Kidney epithelial cell (primary cell): ENCODE measurements around the gene PIGT. TPM values are rescaled to one million over a fixed set of nuclear protein-coding genes. Genes with fewer than 3 reads are reported as not detected.

Experiments
- DNase-seq: peaks from one replicate; pipeline ENCODE4 v3.0.0-alpha.2; 2010; ENCODE audit warnings: low read depth
- H3K27me3 ChIP-seq: 2 replicates; pipeline ENCODE4 v1.6.0; 2011; ENCODE audit warnings: low read length; ENCODE audit not compliant: control insufficient read depth, insufficient read depth
- H3K36me3 ChIP-seq: 2 replicates; pipeline ENCODE4 v1.5.1; 2011; ENCODE audit warnings: low read length; ENCODE audit not compliant: control insufficient read depth, insufficient read depth
- H3K4me3 ChIP-seq: 2 replicates; pipeline ENCODE4 v1.5.1; 2011; ENCODE audit warnings: low read depth, mild to moderate bottlenecking, control low read depth, low read length
- total RNA-seq: library from RNA; depleted of rRNA; stranded (reverse); fragments of >200 nt; gene quantifications from 2 replicates; pipeline ENCODE4 v1.2.3, GENCODE V29; 2015
- TF ChIP-seq, protein P1 (sequence below): IDR thresholded peaks from 2 replicates; pipeline ENCODE4 v1.5.1; 2011; ENCODE audit warnings: mild to moderate bottlenecking, moderate library complexity, low read length, control low read depth, inconsistent platforms; ENCODE audit not compliant: insufficient read depth, poor library complexity, severe bottlenecking

The PIGT gene
- total RNA-seq, 1 donor from 2014 or later, result 69.8 TPM

DNA sequence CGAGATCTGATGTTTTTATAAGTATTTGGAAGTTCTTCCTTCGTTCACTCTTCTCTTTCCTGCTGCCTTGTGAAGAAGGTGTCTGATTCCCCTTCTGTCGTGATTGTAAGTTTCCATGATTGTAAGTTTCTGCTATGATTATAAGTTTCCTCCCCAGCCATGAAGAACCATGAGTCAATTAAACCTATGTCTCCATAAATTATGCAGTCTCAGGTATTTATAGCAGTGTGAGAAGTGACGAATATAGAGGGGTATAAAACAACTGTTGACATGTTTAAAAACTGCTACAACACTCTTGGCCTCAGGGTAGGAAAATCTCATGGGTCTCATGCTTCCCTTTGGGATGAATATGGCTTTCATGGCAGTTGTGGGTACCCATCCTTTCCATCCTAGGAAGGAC is 47.8 kb downstream of the PIGT start:
- Histone ChIP-seq H3K36me3 (no peaks in the 10 kb centered on the region), H3K4me3 (no peak overlapping the region), H3K27me3 (peaks cover 13% of the 10 kb centered on the region)
- TF ChIP-seq, protein P1, sequence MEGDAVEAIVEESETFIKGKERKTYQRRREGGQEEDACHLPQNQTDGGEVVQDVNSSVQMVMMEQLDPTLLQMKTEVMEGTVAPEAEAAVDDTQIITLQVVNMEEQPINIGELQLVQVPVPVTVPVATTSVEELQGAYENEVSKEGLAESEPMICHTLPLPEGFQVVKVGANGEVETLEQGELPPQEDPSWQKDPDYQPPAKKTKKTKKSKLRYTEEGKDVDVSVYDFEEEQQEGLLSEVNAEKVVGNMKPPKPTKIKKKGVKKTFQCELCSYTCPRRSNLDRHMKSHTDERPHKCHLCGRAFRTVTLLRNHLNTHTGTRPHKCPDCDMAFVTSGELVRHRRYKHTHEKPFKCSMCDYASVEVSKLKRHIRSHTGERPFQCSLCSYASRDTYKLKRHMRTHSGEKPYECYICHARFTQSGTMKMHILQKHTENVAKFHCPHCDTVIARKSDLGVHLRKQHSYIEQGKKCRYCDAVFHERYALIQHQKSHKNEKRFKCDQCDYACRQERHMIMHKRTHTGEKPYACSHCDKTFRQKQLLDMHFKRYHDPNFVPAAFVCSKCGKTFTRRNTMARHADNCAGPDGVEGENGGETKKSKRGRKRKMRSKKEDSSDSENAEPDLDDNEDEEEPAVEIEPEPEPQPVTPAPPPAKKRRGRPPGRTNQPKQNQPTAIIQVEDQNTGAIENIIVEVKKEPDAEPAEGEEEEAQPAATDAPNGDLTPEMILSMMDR, result no peak
- DNase-seq, result no peak

GRCh38 chr20:45465491-45466266 is 49.7 kb downstream of the PIGT start:
- Histone ChIP-seq H3K36me3 (no peaks in the 10 kb centered on the region), H3K27me3 (peaks cover 21% of the 10 kb centered on the region), H3K4me3 (no peak overlapping the region)
- DNase-seq, result no peak
- TF ChIP-seq, protein P1, result no peak

DNA sequence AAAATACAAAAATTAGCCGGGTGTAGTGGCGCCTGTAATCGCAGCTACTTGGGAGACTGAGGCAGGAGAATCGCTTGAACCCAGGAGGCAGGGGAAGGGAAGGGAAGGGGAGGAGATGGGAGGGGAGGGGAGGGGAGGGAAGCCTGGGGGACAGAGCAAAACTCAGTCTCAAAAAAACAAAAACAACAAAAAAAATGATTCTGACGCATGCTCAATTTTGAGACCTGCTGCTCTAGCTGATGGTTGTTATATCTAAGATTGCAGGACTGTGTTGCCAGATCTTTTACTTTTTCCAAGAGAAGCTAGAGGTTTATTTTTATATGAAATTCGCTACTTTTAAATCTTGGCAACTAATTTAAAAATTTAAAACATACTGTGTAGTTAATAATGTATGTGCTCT is 51.2 kb downstream of the PIGT start:
- Histone ChIP-seq H3K27me3 (peaks cover 23% of the 10 kb centered on the region), H3K36me3 (no peaks in the 10 kb centered on the region), H3K4me3 (no peak overlapping the region)
- TF ChIP-seq, protein P1, result no peak
- no peak for DNase-seq

GRCh38 chr20:45467861-45468260 is 51.9 kb downstream of the PIGT start:
- H3K36me3 ChIP-seq, result no peaks in the 10 kb centered on the region
- TF ChIP-seq, protein P1, result no peak
- peaks cover 23% of the 10 kb centered on the region for H3K27me3 ChIP-seq
- H3K4me3 ChIP-seq, result no peak overlapping the region
- DNase-seq, result no peak

DNA sequence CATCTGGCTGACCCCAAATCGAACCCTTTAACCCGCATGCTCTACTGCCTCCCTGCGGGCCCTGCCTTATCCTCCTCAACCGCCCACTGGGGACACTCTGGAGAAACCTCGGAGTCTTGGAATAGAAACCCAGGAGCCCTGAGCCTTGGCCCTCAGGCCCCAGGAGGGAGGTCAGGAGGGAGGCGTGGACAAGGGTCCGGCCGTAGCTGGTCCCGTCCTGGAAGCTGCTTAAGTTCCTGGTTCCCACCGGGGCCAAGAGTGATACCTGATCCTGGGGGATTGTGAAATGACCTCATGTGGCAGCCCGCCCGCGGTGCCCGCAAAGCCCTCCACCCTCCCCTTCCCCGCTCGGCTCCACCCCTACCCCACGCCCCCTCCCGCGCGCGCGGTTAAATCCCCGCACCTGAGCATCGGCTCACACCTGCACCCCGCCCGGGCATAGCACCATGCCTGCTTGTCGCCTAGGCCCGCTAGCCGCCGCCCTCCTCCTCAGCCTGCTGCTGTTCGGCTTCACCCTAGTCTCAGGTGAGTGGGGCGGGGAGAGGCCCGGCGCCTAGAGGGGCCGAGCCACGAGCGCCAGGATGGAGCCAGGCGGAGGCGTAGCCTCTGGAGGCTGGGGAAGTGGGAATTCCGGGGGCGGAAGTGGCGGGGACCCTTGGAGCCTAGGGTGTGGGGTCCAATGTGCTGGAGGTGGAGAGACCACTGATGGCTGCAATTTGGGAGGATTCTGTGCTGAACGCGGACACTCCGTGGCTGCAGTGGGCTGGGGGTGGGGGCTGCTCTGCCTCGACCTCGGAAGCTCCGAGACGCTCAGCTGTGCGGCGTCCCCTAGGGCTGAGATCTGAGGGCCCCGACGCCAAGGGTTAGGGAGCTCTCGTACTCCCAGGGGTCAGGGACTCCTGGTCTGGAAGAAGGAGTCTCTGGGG is 53.7 kb downstream of the PIGT start, which contains the start of gene WFDC2:
WFDC2 (plus strand) TSS at position 418 of the 926 bp plus-strand sequence; CDS start at position 447, 29 bp downstream.
- DNase-seq, result no peak
- peaks cover 14% of the 10 kb centered on the region for H3K27me3 ChIP-seq
- peak within 1 kb of the TSS; percentile 41 for H3K4me3 ChIP-seq
- H3K36me3 ChIP-seq, result no peaks in the 10 kb centered on the region
- TF ChIP-seq, protein P1, result peak; percentile 19
